Neural cell (in vitro differentiated cells): ENCODE measurements around the gene IL23R.

Experiments
- CTCF ChIP-seq: fragments of 450-650 bp; IDR thresholded peaks from 2 replicates; pipeline ENCODE4 v1.5.1; 2014; ENCODE audit warnings: antibody characterized with exemption, mild to moderate bottlenecking, moderate library complexity; ENCODE audit not compliant: poor library complexity, severe bottlenecking
- EP300 ChIP-seq: fragments of 450-650 bp; conservative IDR thresholded peaks from 2 replicates; pipeline ENCODE4 v1.6.1; 2014; ENCODE audit warnings: antibody characterized with exemption, mild to moderate bottlenecking, moderate library complexity; ENCODE audit not compliant: poor library complexity, severe bottlenecking
- EZH2 ChIP-seq: fragments of 200-600, 300-800 bp; shearing (Covaris generic), sonication (generic); IDR thresholded peaks from 2 replicates; pipeline ENCODE4 v1.6.1; 2014; ENCODE audit warnings: antibody characterized with exemption, low read length, borderline replicate concordance, mild to moderate bottlenecking; ENCODE audit not compliant: insufficient read depth, poor library complexity, severe bottlenecking
- POLR2AphosphoS5 ChIP-seq: IDR thresholded peaks from 2 replicates; pipeline ENCODE4 v1.6.1; 2012
- RAD21 ChIP-seq: fragments of 450-650 bp; conservative IDR thresholded peaks from 2 replicates; pipeline ENCODE4 v1.6.1; 2014; ENCODE audit warnings: antibody characterized with exemption, mild to moderate bottlenecking, moderate library complexity
- REST ChIP-seq: IDR thresholded peaks from 2 replicates; pipeline ENCODE4 v1.6.1; 2012; ENCODE audit warnings: borderline replicate concordance

GRCh38 chr1:67262735-67263134 lies 96.5 kb downstream of the IL23R start:
- TF ChIP-seq CTCF = no peak
- no peak for TF ChIP-seq POLR2AphosphoS5
- no peak for TF ChIP-seq REST
- no peak for TF ChIP-seq EZH2
- no peak for TF ChIP-seq EP300
- TF ChIP-seq RAD21 = no peak
